HK-2 (cell line): Measurements from ENCODE around the gene KAT6B.
A peak's percentile ranks its signal among the peaks of the same experiment; 100 is the strongest.

ENCODE experiments used
- DNase-seq: peaks from one replicate; pipeline ENCODE4 v3.0.0-alpha.2; 2018; ENCODE audit not compliant: unreplicated experiment

The KAT6B gene

DNA sequence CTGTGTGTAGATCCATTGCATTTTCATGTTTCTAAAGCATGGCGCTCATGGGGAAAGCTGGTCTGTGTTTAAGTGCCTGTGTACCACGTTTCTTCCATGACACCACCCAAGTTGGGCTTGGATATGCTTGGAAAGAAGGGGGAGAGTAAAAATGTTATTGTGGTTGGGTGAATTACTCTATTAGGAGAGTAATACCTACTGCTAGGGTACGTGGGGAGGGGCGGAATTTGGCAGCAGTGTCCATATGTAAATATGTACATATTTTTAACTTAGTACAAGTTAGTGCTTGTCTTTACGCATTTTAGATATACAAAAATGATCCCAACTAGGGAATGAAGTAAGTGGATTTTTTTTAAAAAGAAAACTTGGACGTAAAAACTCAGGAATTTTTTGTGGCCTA lies 242.1 kb downstream of the KAT6B start:
- no peak for DNase-seq

DNA sequence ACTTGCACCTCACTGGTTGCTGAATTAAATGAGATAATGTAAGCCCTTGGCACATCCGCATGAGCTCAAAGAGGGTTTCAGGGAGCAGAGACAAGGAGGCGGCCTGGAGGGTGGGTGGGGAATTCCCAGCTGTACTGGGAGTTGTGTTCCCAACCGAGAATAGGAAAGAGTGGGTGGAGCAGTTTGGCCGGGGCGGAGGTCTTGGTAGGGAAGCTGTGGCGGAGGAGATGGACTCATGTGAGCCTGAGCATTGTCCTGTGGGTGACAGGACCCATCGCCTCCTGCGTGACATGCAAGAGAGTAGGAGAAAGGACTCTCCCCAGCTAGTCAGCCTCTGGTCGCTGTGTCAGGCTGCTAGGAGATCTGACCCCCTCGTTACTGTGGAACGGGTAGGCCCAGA lies 244.1 kb downstream of the KAT6B start:
- no peak for DNase-seq

DNA sequence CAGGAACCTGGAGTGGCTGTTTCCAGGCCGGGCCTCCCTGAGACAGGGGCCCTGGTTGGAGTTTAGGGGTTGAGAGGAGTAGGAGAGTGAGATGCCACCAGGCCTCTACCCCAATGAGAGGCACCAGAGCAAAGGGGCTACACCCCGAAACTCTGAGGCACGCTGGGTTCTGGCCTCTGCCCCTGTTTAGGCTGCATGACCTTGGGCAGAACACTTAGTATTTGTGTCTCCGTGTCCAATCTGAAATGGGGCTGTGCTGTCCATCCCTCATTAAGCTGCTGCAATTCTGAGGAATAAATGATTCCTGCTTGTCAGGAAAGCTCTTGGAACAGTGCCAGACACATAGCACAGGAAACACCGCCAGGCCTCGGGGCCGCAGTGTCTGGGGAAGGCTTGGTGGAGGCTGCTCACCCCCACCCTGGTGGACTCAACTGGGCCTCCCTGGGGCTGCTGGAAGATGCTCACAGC lies 244.6 kb downstream of the KAT6B start:
- DNase-seq, result peak; percentile 13

DNA sequence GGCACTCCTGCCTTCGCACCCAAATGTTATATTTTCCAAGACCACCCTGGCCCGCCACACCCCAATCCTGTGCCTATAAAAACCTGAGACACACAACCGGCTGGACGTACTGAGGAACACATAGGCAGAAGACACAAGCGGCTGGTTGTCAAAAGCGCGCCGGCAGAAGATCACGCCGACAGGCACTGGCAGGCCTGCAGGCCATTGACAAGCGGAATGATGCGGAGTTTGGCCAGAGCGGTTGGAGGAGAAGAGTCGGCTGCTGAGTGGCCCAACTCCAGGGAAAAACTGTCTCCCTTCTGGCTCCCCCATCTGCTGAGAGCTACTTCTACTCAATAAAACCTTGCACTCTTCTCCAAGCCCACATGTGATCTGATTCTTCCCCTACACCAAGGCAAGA lies 245.4 kb downstream of the KAT6B start:
- no peak for DNase-seq

DNA sequence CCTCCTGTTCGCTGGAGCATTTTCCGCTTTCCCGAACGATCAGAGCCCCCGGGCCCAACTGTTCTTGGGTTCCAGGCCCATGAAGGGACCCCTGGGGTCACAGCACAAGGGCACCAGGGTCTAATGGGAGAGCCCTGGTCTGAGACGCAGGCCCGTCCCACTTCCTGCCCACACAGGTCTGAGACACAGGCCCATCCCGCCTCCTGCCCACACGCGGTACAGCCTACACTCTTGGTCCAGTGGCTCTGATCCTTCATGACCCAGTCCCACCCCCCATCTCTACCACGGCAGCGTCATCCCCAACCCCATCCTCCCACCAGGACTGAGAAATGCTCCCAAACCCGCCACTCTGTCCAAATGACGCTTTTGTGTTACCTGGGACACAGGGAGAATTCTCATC lies 246.3 kb downstream of the KAT6B start:
- no peak for DNase-seq

DNA sequence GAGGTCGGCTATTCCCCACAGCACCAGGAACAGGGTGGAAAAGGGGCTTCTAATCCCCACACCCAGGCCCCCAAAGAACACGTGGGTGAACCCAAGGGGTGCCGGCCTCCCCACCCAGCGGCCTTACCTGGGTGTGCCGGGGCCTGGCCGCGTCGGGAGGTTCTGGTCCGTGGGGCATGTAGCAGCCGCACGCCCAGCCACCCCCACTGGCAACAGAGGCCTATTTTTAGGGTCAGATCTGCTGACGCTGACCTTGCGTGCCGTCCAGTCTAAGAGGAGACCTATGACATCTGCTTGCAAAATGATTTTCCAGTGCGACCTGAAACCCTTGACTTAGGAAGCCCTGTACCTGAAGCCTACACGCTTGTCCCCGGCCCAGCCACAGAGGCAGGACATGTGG lies 247.0 kb downstream of the KAT6B start:
- no peak for DNase-seq

DNA sequence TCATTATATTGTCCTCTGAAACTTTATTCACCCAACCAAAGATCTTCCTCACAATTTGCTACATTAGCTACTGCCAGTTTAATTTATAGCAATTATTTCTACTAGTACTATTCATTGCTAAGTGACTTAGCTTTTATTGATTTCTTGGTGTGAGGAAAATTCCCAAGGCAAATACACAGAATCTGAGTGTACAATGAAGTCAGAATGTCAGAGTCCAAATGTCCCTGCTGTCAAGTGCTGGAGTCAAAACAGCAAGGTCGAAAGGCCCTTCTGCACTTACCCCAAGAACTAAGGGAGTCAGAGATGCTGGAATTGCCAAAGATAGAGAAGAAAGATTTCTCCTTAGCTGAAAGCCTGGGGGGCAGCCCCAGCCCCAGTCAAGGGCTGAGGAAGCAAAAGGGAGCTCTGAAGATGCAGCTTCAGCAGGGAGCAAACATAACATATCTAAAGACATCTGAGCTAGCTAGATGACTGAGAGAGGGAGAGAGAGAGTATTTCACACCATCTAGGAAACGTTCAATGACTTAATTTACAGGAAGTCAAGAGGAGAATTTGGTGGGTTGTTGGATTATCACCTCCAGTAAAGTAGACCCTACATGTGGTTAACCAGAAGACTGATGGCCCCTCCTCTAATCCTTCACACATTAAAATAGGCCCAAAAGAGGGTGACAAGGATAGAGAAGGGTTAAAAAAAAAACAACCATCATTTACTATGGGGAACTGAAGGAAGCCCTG lies 248.5 kb downstream of the KAT6B start:
- no peak for DNase-seq

DNA sequence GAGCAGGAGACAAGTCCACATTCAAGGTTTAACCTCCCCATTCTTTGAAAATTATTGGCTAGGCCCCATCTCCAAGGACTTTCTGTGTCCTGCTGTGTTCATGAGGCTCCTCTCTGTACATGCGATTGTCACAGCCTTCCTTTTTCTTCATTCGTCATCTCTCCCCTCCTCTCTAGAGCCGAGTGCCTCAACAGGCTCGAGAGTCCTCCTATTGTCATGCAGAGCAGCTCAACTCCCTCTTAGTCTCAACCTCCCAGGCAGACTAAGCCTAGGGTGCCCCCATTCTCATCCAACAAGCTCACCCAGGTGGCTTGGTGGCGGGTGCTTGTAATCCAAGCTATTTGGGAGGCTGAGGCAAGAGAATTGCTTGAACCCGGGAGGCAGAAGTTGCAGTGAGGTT lies 249.9 kb downstream of the KAT6B start:
- no peak for DNase-seq

DNA sequence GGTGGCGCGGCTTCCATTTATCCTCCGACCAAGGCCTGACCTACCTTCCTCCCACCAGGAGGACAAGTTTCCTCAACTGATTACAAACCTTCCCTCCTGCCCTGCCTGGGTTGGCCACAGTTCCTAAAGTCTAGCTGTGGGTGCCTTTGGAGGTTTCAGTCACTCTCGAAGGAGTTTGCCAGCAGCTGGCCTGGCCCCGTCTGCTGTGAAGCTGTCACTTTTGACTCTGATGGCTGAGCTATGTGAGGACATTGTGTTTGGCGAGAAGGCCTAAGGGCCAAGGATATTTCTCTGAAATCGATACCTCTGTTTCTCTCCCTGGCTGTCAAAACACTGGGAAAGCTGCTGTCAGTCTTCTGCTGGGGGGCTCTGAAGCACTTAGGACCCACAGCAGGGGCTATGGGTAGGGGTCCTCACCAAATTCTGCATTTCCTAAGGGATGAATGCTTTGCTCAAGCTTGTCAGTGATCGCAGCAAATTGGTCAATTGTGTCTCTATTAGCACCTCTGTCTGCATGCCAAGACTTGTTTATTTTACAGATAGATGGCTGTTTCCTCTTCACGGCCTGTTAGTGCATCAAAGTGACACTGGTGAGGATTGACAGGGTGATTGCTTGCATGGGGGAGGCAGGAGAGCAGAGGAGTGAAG lies 253.2 kb downstream of the KAT6B start:
- no peak for DNase-seq

DNA sequence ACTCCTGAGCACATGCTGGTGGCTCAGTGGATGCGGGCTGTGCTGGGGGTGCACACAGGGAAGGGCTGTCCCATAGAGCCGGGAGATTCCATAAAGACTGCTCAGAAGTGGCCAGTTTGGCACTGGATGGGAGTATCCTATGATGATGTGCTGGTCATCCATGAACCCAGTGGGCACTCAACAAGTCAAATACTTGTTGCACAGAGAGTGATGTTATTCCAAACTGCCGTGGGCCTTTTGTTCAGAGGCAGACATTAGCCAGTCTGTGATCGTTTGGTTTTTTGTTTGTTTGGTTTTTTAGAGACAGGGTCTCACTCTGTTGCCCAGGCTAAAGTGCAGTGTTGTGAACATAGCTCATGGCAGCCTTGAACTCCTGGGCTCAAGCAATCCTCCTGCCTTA lies 254.2 kb downstream of the KAT6B start:
- no peak for DNase-seq

DNA sequence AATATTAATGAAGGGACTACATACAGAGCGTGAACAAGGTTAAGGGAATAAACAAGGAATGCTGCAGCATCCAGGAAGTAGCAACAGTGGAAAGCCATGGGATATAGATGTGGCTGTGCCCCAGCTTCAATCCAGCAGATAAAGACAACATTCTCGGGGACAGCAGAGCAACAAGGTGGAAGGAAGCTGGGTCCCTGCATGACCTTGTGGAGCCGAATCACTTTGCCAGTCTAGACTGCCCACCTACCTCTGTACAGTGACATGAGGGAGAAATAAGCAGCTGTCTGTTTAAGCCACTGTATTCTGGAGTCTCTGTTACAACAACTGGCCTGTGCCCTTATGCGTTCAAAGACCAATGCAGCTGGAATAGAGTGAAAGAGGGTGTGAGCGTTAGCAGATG lies 255.0 kb downstream of the KAT6B start:
- no peak for DNase-seq
